ENCODE measurements around the gene ZNF683.

Gene ZNF683

GRCh38 chr1:26404641-26405040 is 32.1 kb upstream of the ZNF683 start:
- CTCF ChIA-PET: interaction anchor here (0.7 to 5.9 kb wide), 7 partner anchors 10 to 260 kb away, joined by 3 to 90 read pairs (median 4); no protein-coding TSS in a partner anchor
- TF ChIP-seq, protein P1, sequence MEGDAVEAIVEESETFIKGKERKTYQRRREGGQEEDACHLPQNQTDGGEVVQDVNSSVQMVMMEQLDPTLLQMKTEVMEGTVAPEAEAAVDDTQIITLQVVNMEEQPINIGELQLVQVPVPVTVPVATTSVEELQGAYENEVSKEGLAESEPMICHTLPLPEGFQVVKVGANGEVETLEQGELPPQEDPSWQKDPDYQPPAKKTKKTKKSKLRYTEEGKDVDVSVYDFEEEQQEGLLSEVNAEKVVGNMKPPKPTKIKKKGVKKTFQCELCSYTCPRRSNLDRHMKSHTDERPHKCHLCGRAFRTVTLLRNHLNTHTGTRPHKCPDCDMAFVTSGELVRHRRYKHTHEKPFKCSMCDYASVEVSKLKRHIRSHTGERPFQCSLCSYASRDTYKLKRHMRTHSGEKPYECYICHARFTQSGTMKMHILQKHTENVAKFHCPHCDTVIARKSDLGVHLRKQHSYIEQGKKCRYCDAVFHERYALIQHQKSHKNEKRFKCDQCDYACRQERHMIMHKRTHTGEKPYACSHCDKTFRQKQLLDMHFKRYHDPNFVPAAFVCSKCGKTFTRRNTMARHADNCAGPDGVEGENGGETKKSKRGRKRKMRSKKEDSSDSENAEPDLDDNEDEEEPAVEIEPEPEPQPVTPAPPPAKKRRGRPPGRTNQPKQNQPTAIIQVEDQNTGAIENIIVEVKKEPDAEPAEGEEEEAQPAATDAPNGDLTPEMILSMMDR (IDR thresholded peaks at IDR 0.05; ENCODE audit: insufficient read depth, low read length, missing control alignments): no peak
- no peak overlapping the region for H3K4me3 ChIP-seq (ENCODE audit: low read depth, low read length)
- POLR2A ChIA-PET: no interaction called here
- no peak for DNase-seq (ENCODE audit: low read depth, low spot score)

- ChIA-PET CTCF (interaction anchor here (1.0 to 5.9 kb wide), 2 partner anchors 13 kb away, joined by 3 to 90 read pairs; no protein-coding TSS in a partner anchor), POLR2A (no interaction called here)
- no peak overlapping the region for H3K4me3 ChIP-seq (ENCODE audit: low read depth, low read length)
- DNase-seq (ENCODE audit: low read depth, low spot score): no peak
- TF ChIP-seq, protein P1 (IDR thresholded peaks at IDR 0.05; ENCODE audit: insufficient read depth, low read length, missing control alignments): no peak
Measured at GRCh38 chr1:26403656-26404055, 31.1 kb upstream of the ZNF683 start.

- TF ChIP-seq, protein P1 (IDR thresholded peaks at IDR 0.05; ENCODE audit: insufficient read depth, low read length, missing control alignments): no peak
- CTCF ChIA-PET: interaction anchor here (0.6 to 6.5 kb wide), 2 partner anchors 14 to 38 kb away, joined by 3 to 41 read pairs; no protein-coding TSS in a partner anchor
- H3K4me3 ChIP-seq (ENCODE audit: low read depth, low read length): no peak overlapping the region
- POLR2A ChIA-PET: interaction anchor here (0.7 kb wide), 1 partner anchor 232 kb away, joined by 4 read pairs; the partner anchor contains the start of gene ZNF593
- DNase-seq (ENCODE audit: low read depth, low spot score): no peak
Measured at GRCh38 chr1:26401891-26402290, 29.3 kb upstream of the ZNF683 start.

- ChIA-PET CTCF (interaction anchor here (6.5 kb wide), 1 partner anchor 17 kb away, joined by 41 read pairs; no protein-coding TSS in a partner anchor), POLR2A (interaction anchor here (0.8 kb wide), 1 partner anchor 9 kb away, joined by 4 read pairs; no protein-coding TSS in a partner anchor)
- TF ChIP-seq, protein P1 (IDR thresholded peaks at IDR 0.05; ENCODE audit: insufficient read depth, low read length, missing control alignments): no peak
- no peak for DNase-seq (ENCODE audit: low read depth, low spot score)
- H3K4me3 ChIP-seq (ENCODE audit: low read depth, low read length): no peak overlapping the region
Measured at GRCh38 chr1:26399034-26399433, 26.5 kb upstream of the ZNF683 start.

DNA sequence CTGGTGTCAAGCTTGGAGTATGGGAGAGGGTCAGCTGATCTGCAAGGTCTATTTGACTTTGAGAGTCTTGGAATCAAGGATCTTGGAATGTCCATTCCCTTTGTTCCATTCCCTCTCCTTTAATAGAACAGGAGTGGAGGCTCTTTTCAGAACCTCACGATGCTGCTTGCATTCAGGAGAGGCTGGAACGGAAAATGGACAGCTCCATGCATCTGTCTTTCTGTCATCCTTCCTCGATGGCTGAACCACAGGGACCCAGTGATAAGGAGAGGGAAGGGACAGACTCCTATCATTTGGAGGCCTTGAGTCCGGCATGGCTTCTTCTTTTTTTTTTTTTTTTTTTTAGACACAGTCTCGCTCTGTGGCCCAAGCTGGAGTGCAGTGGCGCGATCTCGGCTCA is 23.2 kb upstream of the ZNF683 start:
- TF ChIP-seq, protein P1 (IDR thresholded peaks at IDR 0.05; ENCODE audit: insufficient read depth, low read length, missing control alignments): no peak
- no peak for DNase-seq (ENCODE audit: low read depth, low spot score)
- POLR2A ChIA-PET: no interaction called here
- no peak overlapping the region for H3K4me3 ChIP-seq (ENCODE audit: low read depth, low read length)
- CTCF ChIA-PET: interaction anchor here (0.8 to 4.1 kb wide), 11 partner anchors 9 to 251 kb away, joined by 3 to 20 read pairs (median 4); partner anchors contain the start of gene LIN28A

GRCh38 chr1:26391450-26391849 is 18.9 kb upstream of the ZNF683 start:
- no peak for DNase-seq (ENCODE audit: low read depth, low spot score)
- H3K4me3 ChIP-seq (ENCODE audit: low read depth, low read length): no peak overlapping the region
- ChIA-PET CTCF (interaction anchor here (0.7 to 4.5 kb wide), 23 partner anchors 9 to 290 kb away, joined by 3 to 32 read pairs (median 5); partner anchors contain the start of genes C1orf232, CEP85, SH3BGRL3 and ZNF593), POLR2A (no interaction called here)
- TF ChIP-seq, protein P1 (IDR thresholded peaks at IDR 0.05; ENCODE audit: insufficient read depth, low read length, missing control alignments): peak; percentile 76

Data from AG04449 (cell line).